SU-DHL-6 (cell line): ENCODE data around the gene MORN5.

Experiments used
- EZH2phosphoT487 ChIP-seq: fragments of 200-600 bp; sonication (generic), shearing (Covaris generic); conservative IDR thresholded peaks from 2 replicates; pipeline ENCODE4 v1.6.1; 2018; ENCODE audit warnings: mild to moderate bottlenecking, antibody characterized with exemption, low read length, moderate library complexity, mixed read lengths
- TF ChIP-seq, protein P1 (sequence below): fragments of 200-600 bp; sonication (generic); IDR thresholded peaks from one replicate; pipeline ENCODE4 v1.5.1; 2017; ENCODE audit warnings: antibody characterized with exemption, mild to moderate bottlenecking, low read length, moderate library complexity; ENCODE audit not compliant: insufficient read depth, poor library complexity, severe bottlenecking

DNA sequence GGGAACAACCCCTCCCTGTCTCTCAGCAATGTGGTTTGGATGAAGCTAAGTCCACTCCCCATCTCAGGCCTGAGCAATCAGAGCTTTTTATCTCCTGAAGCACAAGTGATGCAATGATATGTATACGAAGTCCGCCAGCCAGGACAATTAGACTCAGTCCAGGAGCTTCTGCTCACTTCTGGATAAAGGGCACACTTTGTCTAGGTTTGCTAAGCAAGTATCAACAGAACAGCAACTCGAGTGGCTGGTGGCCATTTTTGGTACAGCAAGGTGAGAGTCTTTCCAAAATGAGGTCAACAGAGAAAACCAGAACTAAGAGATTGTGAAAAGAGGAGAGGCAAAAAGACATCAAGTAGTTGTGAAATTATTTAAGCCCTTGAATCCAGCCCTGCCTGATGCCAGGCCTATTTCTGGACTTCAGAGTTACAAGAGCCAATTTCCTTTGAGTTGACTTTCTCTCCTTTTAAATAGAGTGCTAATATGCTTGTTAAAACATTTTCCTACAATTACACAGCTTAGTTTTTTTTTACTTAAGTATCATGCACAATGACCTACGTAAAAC is 8.4 kb upstream of the MORN5 start:
- TF ChIP-seq, protein P1, sequence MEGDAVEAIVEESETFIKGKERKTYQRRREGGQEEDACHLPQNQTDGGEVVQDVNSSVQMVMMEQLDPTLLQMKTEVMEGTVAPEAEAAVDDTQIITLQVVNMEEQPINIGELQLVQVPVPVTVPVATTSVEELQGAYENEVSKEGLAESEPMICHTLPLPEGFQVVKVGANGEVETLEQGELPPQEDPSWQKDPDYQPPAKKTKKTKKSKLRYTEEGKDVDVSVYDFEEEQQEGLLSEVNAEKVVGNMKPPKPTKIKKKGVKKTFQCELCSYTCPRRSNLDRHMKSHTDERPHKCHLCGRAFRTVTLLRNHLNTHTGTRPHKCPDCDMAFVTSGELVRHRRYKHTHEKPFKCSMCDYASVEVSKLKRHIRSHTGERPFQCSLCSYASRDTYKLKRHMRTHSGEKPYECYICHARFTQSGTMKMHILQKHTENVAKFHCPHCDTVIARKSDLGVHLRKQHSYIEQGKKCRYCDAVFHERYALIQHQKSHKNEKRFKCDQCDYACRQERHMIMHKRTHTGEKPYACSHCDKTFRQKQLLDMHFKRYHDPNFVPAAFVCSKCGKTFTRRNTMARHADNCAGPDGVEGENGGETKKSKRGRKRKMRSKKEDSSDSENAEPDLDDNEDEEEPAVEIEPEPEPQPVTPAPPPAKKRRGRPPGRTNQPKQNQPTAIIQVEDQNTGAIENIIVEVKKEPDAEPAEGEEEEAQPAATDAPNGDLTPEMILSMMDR: no peak
- TF ChIP-seq EZH2phosphoT487: no peak
